ENCODE results near the gene TBXT. TPM values are rescaled to one million over a fixed set of nuclear protein-coding genes. Genes with fewer than 3 reads are reported as not detected.
"Not testable (repeated sequence)": the region's sequence is repeated elsewhere in the genome, so short reads cannot be mapped to it uniquely, and the experiment has no call there.

TBXT gene
- total RNA-seq, 1 donor from 2014 or later: not detected

DNA sequence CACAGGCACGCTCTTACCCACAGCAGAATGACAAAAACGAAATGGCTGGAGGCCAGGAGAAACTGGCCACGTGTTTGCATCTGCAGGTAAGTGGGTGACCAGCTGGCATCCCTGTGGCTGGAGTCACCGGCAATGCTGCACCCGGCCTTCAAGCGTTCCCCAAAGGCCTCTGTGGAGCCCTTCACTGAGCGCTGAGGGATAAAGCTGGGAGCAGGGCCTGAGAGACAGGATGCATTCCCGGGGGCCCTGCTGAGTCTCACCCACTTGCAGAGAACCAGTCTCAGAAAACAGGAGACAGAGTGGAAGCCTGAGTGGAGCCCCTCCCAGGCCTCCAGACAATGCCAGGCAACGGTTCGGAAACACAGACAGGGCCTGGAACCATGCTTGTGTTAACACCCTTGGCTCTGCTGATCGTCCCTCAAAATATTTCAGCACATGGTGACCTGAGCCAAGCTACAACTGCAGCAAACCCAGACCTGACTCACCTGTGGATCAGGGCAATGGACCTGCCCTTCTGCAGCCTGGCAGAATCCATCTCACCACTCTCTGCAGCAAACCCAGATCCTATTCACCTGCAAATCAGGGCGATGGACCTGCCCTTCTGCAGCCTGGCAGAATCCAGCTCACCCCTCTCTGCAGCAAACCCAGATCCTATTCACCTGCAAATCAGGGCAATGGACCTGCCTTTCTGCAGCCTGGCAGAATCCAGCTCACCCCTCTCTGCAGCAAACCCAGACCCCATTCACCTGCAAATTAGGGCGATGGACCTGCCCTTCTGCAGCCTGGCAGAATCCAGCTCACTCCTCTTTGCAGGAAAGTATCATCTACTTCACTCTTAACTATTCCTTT, 39.8 kb downstream of the TBXT start:
- H3K9me3 Mint-ChIP-seq: no peaks in the 10 kb centered on the region
- H3K27ac Mint-ChIP-seq: no peak overlapping the region
- H3K4me3 Mint-ChIP-seq (ENCODE audit: low read depth): no peak overlapping the region
- H3K36me3 Mint-ChIP-seq (ENCODE audit: low read depth): no peaks in the 10 kb centered on the region
- no peak for DNase-seq (ENCODE audit: low spot score)
- no peaks in the 10 kb centered on the region for H3K4me1 Mint-ChIP-seq (ENCODE audit: low read depth)
- intact Hi-C loops (cut with micrococcal nuclease): no loop called here
- peaks cover 3% of the 10 kb centered on the region for H3K27me3 Mint-ChIP-seq (ENCODE audit: low read depth)

DNA sequence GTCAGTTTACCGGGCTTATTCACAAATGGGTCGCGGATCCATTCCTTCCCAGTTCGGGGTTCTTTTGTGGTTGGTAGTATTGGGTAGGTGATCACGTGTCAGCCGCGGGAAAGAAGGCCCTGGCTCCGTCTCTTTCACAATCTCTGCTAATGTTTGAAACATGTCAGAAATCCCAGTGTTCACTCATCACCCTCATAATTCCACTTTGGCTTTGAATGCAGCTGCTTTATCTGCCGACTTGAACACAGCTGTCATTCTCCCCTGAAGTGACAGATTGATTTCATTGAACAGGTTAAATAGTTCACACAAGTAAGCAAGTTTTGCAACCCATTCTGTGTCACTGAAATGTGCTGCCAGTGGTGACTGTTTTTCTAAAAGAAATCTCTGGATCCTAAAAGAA, 44.5 kb downstream of the TBXT start:
- H3K27me3 Mint-ChIP-seq (ENCODE audit: low read depth); H3K9me3 Mint-ChIP-seq; H3K4me3 Mint-ChIP-seq (ENCODE audit: low read depth); H3K27ac Mint-ChIP-seq; H3K4me1 Mint-ChIP-seq (ENCODE audit: low read depth); H3K36me3 Mint-ChIP-seq (ENCODE audit: low read depth); DNase-seq (ENCODE audit: low spot score); intact Hi-C loops (cut with micrococcal nuclease): not testable (repeated sequence)

DNA sequence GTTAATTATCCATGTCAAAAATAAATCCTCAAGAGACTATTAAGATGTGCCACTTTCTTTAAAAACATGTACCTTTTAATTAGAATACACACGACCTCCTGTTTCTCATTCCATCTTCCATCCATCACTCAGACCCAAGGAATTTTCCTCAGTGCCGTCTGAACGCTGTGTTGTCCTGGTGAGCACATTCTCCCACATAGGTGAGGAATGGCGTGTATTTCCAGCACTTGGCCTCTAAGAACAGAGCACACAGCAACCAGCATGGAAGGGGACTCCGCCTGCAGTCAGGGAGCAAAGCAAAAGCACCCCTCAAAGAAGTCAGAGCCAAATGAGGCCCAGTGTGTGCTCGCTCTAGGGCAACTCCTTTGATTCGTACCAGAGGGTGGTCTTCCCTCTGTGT, 45.9 kb downstream of the TBXT start:
- Mint-ChIP-seq H3K4me3 (ENCODE audit: low read depth) (no peak overlapping the region), H3K36me3 (ENCODE audit: low read depth) (no peaks in the 10 kb centered on the region), H3K27me3 (ENCODE audit: low read depth) (no peaks in the 10 kb centered on the region), H3K4me1 (ENCODE audit: low read depth) (no peaks in the 10 kb centered on the region), H3K9me3 (no peaks in the 10 kb centered on the region), H3K27ac (no peak overlapping the region)
- DNase-seq (ENCODE audit: low spot score): no peak
- intact Hi-C loops (cut with micrococcal nuclease): no loop called here

DNA sequence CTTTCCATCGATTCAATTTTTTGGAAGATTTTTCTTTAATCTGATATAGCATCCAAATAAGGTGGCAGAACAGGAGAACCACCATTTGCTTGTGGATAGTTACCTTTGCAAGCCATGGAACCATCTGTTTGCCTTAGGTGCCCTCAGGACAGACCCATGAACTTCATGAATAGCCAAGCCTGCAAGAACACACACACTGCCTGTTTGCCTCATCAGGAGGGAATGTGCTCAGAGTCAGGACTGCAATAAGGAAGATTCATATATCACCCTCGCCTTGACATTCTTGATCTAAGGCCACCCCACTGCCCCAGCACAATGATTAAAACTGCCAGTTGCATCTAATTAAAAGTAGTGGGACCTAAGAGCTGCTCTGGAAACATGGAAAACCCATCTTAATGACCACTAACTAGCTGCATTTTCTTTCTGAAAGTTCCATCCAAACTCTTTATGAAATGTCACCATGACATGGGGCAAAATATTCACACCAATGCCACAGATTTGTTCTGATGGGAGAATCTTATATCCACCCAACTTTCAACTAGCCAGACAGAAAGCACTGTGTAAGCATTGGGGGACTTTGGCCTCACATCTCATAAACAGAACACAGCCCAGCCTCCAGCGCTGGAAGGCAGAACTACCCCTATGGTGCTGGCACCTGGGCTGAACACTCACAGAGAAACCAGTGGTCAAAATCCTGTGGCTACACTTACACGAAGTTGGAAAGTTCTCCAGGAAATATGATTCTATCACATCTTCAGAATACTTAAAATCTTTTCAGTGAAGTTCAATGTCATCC, 48.3 kb downstream of the TBXT start:
- Mint-ChIP-seq H3K27me3 (ENCODE audit: low read depth) (no peaks in the 10 kb centered on the region), H3K4me3 (ENCODE audit: low read depth) (no peak overlapping the region), H3K9me3 (peaks cover 12% of the 10 kb centered on the region), H3K4me1 (ENCODE audit: low read depth) (no peaks in the 10 kb centered on the region), H3K36me3 (ENCODE audit: low read depth) (no peaks in the 10 kb centered on the region), H3K27ac (no peak overlapping the region)
- DNase-seq (ENCODE audit: low spot score): no peak
- intact Hi-C loops (cut with micrococcal nuclease): no loop called here

DNA sequence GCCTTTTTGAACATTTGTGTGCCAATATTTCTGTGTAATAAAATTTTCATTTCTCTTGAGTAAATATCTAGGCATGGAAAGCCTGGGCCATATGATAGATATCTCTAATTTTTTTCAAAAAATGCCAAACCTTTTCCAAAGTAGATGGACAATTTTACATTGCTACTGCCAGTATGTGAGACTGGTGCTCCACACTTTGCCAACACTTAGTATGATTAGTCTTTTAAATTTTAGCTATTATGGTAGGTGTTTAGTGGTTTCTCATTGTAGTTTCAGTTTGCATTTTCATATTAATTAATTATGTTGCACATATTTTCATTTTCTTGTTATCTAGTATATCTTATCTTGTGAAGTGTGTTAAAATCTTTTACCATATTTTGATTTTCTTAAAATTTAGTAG, 52.0 kb downstream of the TBXT start:
- H3K27ac Mint-ChIP-seq: no peak overlapping the region
- no peak overlapping the region for H3K4me3 Mint-ChIP-seq (ENCODE audit: low read depth)
- H3K36me3 Mint-ChIP-seq (ENCODE audit: low read depth): no peaks in the 10 kb centered on the region
- no peaks in the 10 kb centered on the region for H3K4me1 Mint-ChIP-seq (ENCODE audit: low read depth)
- DNase-seq (ENCODE audit: low spot score): no peak
- H3K9me3 Mint-ChIP-seq: peaks cover 12% of the 10 kb centered on the region
- intact Hi-C loops (cut with micrococcal nuclease): no loop called here
- H3K27me3 Mint-ChIP-seq (ENCODE audit: low read depth): no peaks in the 10 kb centered on the region

DNA sequence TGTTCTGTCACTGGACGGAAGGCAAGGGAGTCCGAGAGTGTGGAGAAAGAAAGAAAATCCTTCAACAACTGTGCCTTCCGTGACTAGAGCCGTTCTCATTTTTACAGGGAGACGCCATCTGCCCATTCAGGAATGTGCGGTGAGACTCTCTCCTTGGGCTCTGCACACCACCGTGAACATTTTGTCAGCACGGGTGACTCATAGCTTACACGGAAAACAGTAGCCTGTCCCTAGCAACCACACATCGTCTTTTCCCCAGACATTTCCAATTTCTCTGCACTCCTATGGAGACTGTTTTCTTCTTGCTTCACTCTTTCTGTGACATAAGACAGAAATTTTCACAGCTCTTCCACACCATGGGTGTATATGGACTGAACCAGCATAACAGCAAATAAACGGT, 55.1 kb downstream of the TBXT start:
- intact Hi-C loops (cut with micrococcal nuclease): no loop called here
- Mint-ChIP-seq H3K4me1 (ENCODE audit: low read depth) (no peaks in the 10 kb centered on the region), H3K27ac (no peak overlapping the region), H3K9me3 (peaks cover 12% of the 10 kb centered on the region), H3K36me3 (ENCODE audit: low read depth) (no peaks in the 10 kb centered on the region), H3K4me3 (ENCODE audit: low read depth) (no peak overlapping the region), H3K27me3 (ENCODE audit: low read depth) (peaks cover 8% of the 10 kb centered on the region)
- no peak for DNase-seq (ENCODE audit: low spot score)

DNA sequence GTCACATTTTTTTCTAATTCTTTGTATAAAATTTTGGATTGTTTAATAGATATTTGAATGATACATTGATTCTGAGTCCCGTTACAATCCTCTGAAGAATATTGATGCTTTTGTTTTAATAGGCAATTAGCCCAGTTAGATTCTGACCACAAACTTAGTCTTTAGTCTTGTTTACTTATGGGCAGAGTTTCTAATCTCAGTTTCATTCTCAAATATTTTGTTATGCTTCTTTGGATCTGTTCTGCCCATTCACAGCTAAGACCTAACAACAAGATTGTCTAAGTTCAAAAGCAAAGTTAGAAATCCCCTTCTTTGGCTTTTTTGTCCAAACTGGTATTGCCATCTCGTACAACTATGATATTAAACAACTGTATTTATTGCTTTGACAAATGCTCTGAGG, 58.0 kb downstream of the TBXT start:
- Mint-ChIP-seq H3K4me1 (ENCODE audit: low read depth) (peaks cover 3% of the 10 kb centered on the region), H3K27ac (no peak overlapping the region), H3K36me3 (ENCODE audit: low read depth) (no peaks in the 10 kb centered on the region), H3K4me3 (ENCODE audit: low read depth) (no peak overlapping the region), H3K9me3 (no peaks in the 10 kb centered on the region), H3K27me3 (ENCODE audit: low read depth) (peaks cover 9% of the 10 kb centered on the region)
- no peak for DNase-seq (ENCODE audit: low spot score)
- intact Hi-C loops (cut with micrococcal nuclease): no loop called here

Other genes starting within 250 kb of the TBXT start
- gene PRR18, start 140.5 kb upstream of the TBXT start, total RNA-seq: 0.14 and 0.25 TPM in 2 replicates
- 54.5 and 59.5 TPM in 2 replicates for gene SFT2D1, start 174.7 kb upstream of the TBXT start, total RNA-seq
- gene MPC1, start 215.1 kb upstream of the TBXT start, total RNA-seq: 20.3 and 21.1 TPM in 2 replicates

All from activated T-helper 2 cell treated with anti-CD3 and anti-CD28 coated beads, Interferon-gamma antibody, Interleukin-2, Interleukin-4, amounts not matched to agents 10 μg/mL and 5 μg/mL and 100 μg/mL, durations not matched to agents 14 hours and 24 hours and 36 hours (primary cell).